HG02610 (cell line): ENCODE data around the gene GOLGA6B.
A peak's percentile ranks its signal among the peaks of the same experiment; 100 is the strongest.
"Not testable (repeated sequence)": the region's sequence is repeated elsewhere in the genome, so short reads cannot be mapped to it uniquely, and the experiment has no call there.

ENCODE experiments used
- ATAC-seq: cut with Tn5 transposase; IDR thresholded peaks from one replicate; pipeline ENCODE4 v1.9.1; 2021; ENCODE audit warnings: mild to moderate bottlenecking, moderate library complexity; ENCODE audit not compliant: unreplicated experiment

The GOLGA6B gene, protein sequence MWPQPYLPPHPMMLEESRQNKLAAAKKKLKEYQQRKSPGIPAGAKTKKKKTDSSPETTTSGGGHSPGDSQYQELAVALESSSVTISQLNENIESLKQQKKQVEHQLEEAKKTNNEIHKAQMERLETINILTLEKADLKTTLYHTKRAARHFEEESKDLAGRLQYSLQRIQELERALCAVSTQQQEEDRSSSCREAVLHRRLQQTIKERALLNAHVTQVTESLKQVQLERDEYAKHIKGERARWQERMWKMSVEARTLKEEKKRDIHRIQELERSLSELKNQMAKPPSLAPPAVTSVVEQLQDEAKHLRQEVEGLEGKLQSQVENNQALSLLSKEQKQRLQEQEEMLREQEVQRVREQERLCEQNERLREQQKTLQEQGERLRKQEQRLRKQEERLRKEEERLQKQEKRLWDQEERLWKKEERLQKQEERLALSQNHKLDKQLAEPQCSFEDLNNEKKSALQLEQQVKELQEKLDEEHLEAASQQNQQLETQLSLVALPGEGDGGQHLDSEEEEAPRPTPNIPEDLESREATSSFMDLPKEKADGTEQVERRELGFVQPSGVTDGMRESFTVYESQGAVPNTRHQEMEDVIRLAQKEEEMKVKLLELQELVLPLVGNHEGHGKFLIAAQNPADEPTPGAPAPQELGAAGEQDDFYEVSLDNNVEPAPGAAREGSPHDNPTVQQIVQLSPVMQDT

DNA sequence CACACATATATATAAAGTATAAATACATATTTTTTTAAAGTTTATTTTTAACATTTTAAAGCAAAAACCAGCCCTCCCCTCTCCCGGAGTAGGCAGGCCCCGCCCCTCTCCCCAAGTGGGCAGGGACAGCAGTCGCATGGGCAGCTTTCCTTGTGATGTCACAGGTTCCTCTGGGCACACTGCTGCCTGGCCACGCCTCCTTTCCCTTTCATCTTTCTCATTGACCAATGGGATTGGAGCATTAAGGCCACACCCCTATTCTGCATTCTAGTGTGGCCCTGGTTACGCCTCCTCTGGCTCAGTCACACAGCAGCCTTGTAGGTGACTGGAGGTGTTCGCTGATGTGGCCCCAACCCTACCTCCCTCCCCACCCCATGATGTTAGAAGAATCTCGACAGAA lies at the start of gene GOLGA6B:
TSS of gene GOLGA6B (plus strand) at position 301 of the 400 bp plus-strand sequence. CDS start at position 342, 41 bp downstream.
- not testable (repeated sequence) for ATAC-seq

- no peak for ATAC-seq
Observed at GRCh38 chr15:72604794-72605193, 49.7 kb upstream of the GOLGA6B start.

- ATAC-seq: not testable (repeated sequence)
Observed at GRCh38 chr15:72608084-72608483, 46.4 kb upstream of the GOLGA6B start.

GRCh38 chr15:72609862-72610261 lies 44.6 kb upstream of the GOLGA6B start:
- no peak for ATAC-seq

GRCh38 chr15:72612324-72612723 lies 42.2 kb upstream of the GOLGA6B start:
- not testable (repeated sequence) for ATAC-seq

GRCh38 chr15:72614810-72615532 lies 39.5 kb upstream of the GOLGA6B start:
- no peak for ATAC-seq

DNA sequence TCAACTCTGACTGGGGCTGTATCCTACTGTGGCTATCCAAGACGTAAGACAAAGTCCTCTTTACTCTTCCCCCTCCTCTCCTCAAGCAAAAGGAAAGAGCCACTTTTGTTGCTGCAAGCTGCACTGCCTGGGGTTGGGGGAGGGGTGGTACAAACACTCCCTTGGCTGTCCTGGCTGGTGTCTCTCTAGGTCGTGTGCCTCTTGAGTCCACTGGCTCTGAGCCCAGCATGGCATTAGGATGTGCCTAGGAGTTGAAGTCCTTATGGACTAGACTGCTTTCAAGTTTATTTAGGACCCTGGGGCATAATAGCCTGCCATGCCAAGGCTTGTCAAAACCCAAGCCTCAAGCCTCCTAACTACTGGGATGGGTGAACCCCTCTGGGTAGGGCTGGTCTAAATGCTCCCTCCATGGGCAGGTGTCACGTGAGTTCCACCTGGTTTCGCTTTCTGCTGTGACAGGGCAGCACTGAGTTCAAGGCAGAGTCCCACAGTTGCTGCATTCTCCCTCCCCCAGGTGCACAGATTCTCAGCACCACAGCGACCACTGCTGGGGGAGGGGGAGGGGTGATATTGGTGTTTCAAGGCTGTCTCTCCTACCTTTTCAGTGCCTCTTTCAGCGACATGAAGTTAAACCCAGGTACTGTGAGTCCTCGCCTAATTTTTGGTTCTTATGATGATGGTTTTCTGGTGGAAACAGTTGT lies 38.8 kb upstream of the GOLGA6B start:
- not testable (repeated sequence) for ATAC-seq

DNA sequence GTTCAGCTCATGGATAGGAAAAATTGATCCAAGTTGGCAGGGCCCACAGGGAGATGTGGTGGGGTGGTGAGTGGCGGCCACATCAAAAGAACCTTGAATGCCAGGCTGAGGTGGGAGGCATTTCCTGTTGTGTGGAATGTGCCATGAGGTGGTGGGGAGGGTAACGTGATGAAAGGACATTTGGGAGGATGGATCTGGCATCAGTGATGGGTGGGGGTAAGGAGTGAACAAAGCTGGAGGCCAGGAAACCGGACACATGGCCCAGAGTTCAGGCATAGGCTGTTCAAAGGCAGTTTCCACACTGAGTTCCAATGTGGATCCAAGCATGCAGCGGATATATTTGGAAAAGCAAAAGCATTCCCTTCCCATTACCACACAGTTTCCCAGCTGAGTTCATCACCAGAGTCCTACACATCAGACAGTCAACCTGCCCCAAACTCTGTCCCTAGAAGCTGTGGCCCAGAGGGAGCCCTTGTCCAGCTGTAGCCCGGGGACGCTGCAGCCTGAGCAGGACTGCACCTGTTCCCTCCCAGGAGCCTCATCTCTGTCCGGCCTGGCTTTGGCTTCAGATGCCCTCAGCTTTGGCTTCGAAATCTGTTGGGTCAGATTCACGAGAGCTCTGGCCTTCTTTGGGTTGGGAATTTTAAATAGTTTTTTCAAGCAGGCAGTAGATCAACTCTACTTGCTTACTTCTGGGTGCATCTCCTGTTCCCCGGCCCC lies 37.8 kb upstream of the GOLGA6B start:
- no peak for ATAC-seq

DNA sequence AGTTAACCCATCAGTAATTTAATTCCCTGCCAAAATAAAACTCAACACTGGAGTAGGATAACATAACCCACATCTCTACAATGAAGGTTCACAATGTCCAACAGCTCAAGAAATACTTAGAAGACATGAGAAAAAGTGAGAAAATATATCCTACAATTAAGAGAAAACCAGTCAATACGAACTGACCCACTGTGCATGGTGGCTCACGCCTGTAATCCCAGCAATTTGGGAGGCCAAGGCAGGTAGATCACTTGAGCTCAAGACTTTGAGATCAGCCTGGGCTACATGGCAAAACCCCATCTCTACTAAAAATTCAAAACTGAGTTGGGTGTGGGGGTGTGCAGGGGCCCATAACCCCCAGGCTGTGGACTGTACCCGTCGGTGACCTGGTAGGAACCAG lies 30.6 kb upstream of the GOLGA6B start:
- ATAC-seq: not testable (repeated sequence)

- not testable (repeated sequence) for ATAC-seq
Observed at GRCh38 chr15:72626153-72626552, 28.3 kb upstream of the GOLGA6B start.

DNA sequence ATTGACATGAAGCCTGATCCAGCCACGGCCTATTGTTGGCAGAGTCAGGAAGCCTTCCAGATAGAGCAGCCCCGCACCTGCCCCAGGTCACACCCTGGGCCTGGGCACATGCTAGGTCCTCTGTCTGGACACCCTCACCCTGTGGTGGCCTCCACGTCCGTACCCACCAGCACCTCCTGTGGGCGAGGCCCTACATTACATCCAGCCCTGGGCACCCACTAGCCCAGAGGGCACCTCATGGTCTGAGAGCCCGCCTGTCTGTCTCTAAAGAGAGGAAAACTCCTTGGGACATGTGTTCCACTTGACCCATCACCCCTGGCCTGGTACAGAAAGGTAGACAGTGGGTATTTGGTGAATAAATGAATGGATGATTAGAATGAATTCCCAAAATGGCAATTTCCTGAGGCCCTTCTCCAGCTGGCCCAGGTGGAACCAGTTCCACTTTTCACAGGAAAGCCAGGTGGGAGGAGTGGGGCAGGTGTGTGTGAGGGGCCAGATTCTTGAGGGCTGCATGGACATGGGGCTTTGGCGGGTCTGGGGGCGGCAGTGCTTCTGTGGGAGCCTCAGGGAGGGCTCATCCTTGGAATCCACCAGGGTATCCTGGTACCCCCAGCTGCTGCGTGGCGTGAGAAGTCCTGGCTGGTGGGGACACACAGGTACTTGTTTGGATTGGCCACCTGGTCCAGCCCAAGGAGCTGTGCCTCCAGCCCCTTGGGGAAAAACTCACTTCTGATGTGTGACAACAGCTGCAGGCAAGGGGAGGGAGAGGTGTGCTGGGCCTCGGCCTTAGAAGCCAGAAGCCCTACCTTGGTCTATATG lies 26.0 kb upstream of the GOLGA6B start:
- ATAC-seq: not testable (repeated sequence)

GRCh38 chr15:72629068-72629570 lies 25.4 kb upstream of the GOLGA6B start:
- not testable (repeated sequence) for ATAC-seq

- peak; percentile 51 for ATAC-seq
Observed at GRCh38 chr15:72636519-72637282, 17.8 kb upstream of the GOLGA6B start.

GRCh38 chr15:72639759-72640483 lies 14.6 kb upstream of the GOLGA6B start:
- not testable (repeated sequence) for ATAC-seq

DNA sequence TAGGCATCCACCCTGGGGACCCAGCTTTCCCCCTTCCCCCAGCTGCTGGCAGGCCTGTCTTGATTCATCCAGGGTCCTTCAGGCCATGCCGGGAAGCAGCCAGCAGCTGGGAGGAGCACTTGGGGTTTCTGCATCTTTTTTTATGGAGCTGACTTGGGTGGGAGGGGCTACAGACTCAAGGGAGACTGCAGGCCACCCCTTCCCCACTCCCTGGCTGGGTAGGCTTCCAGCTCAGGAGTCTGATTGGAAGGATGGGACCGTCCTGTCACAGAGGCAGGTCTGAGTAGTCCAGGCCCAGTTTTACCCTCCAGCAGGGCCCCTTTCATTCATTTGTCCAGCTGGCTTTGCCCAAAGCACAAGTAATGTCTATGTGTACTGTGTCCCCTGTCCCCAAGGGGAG lies 12.2 kb upstream of the GOLGA6B start:
- ATAC-seq: not testable (repeated sequence)

DNA sequence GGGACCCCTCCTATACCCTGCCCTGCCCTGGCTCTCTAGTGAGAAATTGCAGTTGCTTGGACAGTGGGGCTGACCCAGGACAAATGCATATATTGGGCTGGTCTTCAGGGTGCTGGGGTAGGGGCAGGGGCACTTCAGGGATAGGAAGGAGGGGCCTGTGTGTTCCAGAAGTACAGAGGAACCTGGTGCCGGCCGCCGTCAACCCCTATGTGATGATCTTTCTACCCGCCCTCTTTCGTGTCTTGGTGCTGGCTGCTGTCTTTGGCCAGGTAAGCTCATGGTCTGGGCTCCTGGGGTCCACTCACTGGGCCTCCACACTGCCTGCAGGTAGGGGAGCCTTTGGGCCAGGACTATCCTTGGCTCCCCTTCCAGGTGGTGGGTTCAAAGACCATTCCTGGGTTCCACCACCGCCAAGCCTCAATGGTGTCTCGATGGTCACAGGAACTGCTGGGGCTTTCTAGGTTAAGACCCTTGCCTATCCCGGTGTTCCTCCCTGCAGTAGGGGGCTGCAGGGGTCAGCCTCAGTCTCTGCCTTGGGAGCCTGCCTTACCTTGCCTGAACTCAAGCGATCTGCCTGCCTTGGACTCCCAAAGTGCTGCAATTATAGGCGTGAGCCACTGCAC lies 5.8 kb upstream of the GOLGA6B start:
- not testable (repeated sequence) for ATAC-seq

GRCh38 chr15:72656014-72656413 lies 1.5 kb downstream of the GOLGA6B start:
- ATAC-seq: not testable (repeated sequence)
